ENCODE data around the gene PROC.

- TF ChIP-seq, protein P1, sequence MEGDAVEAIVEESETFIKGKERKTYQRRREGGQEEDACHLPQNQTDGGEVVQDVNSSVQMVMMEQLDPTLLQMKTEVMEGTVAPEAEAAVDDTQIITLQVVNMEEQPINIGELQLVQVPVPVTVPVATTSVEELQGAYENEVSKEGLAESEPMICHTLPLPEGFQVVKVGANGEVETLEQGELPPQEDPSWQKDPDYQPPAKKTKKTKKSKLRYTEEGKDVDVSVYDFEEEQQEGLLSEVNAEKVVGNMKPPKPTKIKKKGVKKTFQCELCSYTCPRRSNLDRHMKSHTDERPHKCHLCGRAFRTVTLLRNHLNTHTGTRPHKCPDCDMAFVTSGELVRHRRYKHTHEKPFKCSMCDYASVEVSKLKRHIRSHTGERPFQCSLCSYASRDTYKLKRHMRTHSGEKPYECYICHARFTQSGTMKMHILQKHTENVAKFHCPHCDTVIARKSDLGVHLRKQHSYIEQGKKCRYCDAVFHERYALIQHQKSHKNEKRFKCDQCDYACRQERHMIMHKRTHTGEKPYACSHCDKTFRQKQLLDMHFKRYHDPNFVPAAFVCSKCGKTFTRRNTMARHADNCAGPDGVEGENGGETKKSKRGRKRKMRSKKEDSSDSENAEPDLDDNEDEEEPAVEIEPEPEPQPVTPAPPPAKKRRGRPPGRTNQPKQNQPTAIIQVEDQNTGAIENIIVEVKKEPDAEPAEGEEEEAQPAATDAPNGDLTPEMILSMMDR (conservative IDR thresholded peaks at IDR 0.05): no peak
- TF ChIP-seq ZFX (IDR thresholded peaks at IDR 0.05): no peak
Measured at GRCh38 chr2:127370010-127370409, 48.2 kb upstream of the PROC start.
